Ovary (tissue), 9 donors: ENCODE measurements around the gene ACOT7. TPM values are rescaled to one million over a fixed set of nuclear protein-coding genes. Genes with fewer than 3 reads are reported as not detected.

Experiments
- DNase-seq, 5 donors: peaks; one replicate each; pipeline ENCODE4 v3.0.0-alpha.2; 2019 to 2020
- H3K27ac ChIP-seq, 2 donors: fragments of 200-600 bp; one replicate each; pipeline versions ENCODE4 v1.5.1 to v1.8.0; 2019 to 2022
- H3K27me3 ChIP-seq: fragments of 200-600 bp; one replicate; pipeline ENCODE4 v1.8.0; 2022
- H3K36me3 ChIP-seq: fragments of 200-600 bp; sonication (generic); one replicate; pipeline ENCODE4 v1.5.1; 2019
- H3K4me1 ChIP-seq: one replicate; pipeline ENCODE4 v1.8.1; 2013; ENCODE audit warnings: mild to moderate bottlenecking, moderate library complexity; ENCODE audit not compliant: insufficient read depth
- H3K4me3 ChIP-seq: fragments of 200-600 bp; sonication (generic); one replicate; pipeline ENCODE4 v1.5.1; 2017
- H3K9me3 ChIP-seq, 2 donors: fragments of 200-600 bp in 1 of 2; sonication (generic) in 1 of 2; one replicate each; pipeline versions ENCODE4 v1.5.1 to v1.8.1; 2013 to 2019; ENCODE audit warnings: mild to moderate bottlenecking in 1 of 2, moderate library complexity in 1 of 2
- EP300 ChIP-seq: sonication (generic); formaldehyde crosslinking; IDR thresholded peaks from one replicate; pipeline ENCODE4 v1.6.1; 2017; ENCODE audit warnings: antibody characterized with exemption
- POLR2A ChIP-seq: fragments of 450-650 bp; IDR thresholded peaks from one replicate; pipeline ENCODE4 v1.6.1; 2017; ENCODE audit warnings: antibody characterized with exemption, mild to moderate bottlenecking, moderate library complexity
- WGBS, 3 donors: extraction: QIAGEN DNeasy Blood & Tissue Kit in 1 of 3; methylation state at CpG; one replicate each; pipeline versions ENCODE4 v1.1.5 to v1.1.7; 2013 to 2017; 5-methylcytosine and 5-hydroxymethylcytosine counted together
- intact Hi-C, 4 donors: fragments of 100-400 bp; cut with DNase I; formaldehyde crosslinking; loops; one replicate each; pipeline versions ENCODE4 v1.11.0 to v1.15.1; 2022 to 2023
- polyA plus RNA-seq, 2 donors: library from polyadenylated mRNA; stranded (reverse); fragments of 200-250 nt in 1 of 2; fragments of 350-450 nt in 1 of 2; fragmentation: Illumina TruSeq in 1 of 2; extraction: RNeasy Lipid Tissue Mini Kit (QIAGEN cat#74804) in 1 of 2; gene quantifications; one replicate each; pipeline ENCODE4 v1.2.3, GENCODE V29; 2013 to 2014
- total RNA-seq, 7 donors: library from RNA; depleted of rRNA in 2 of 7; stranded (reverse); fragments of >200 nt in 2 of 7; fragmentation: NEBNext Ultra II Directional in 3 of 7; extraction: Animal tissue kit (Norgen Biotek cat#: 25700) in 3 of 7; gene quantifications; one replicate each; pipeline versions ENCODE4 v1.1.0 to v1.2.4, GENCODE V29; 2016 to 2023
- TF ChIP-seq, protein P1 (sequence below), 3 donors: fragments of 450-650 bp in 2 of 3; fragments of 200-600 bp in 1 of 3; IDR thresholded peaks; one replicate each; pipeline versions ENCODE4 v1.5.1 to v1.8.0; 2016 to 2022; ENCODE audit warnings: antibody characterized with exemption in 3 of 3, mild to moderate bottlenecking in 1 of 3
- donor health status: DM: no; HTN: no; CAD: no; lungs with moderate emphysema.
- donor health status: DM: no; HTN: no; CAD: no.
- donor health status: Bipolar disorder and iron deficiency.
- donor health status: DM: yes; HTN: yes; CAD: no.
- donor health status: DM: no; HTN: no; CAD: no.
- donor health status: DM: yes; HTN: yes; CAD: no.

Gene ACOT7
- total and polyA plus RNA-seq, 9 donors = 6.4 to 20.7 (median 11.3) TPM

DNA sequence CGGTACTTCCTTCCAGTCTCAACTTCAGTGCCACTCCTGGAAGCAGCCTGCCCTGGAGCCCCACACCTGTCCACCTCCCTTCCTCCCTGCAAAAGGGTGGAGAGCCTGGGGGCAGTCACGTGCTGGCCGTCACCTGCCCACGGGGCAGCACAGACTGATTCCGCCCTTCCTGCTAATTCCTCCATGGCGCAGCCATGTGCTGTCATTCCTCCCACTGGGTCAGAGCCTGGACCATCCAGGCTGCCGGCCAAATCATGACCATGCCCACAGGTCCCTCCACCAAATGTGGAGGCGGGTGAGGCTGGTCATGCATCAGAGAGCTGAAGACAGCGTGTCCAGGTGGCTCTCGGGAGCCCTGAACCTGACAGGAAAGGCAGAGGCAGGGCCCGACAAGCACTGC lies 108.2 kb downstream of the ACOT7 start:
- Histone ChIP-seq H3K27ac (no peak overlapping the region), H3K27me3 (no peaks in the 10 kb centered on the region), H3K4me3 (no peak overlapping the region), H3K4me1 (peaks cover 17% of the 10 kb centered on the region), H3K36me3 (no peaks in the 10 kb centered on the region), H3K9me3 (no peaks in the 10 kb centered on the region)
- DNase-seq = peak in 2 of 5 donors; percentile 23 to 24
- WGBS, 3 donors = 91 to 95% (median 94%) methylated on average over 11 of the region's 11 CpGs
- intact Hi-C loops = no loop called here
- TF ChIP-seq POLR2A (no peak), EP300 (no peak)
- TF ChIP-seq, protein P1, sequence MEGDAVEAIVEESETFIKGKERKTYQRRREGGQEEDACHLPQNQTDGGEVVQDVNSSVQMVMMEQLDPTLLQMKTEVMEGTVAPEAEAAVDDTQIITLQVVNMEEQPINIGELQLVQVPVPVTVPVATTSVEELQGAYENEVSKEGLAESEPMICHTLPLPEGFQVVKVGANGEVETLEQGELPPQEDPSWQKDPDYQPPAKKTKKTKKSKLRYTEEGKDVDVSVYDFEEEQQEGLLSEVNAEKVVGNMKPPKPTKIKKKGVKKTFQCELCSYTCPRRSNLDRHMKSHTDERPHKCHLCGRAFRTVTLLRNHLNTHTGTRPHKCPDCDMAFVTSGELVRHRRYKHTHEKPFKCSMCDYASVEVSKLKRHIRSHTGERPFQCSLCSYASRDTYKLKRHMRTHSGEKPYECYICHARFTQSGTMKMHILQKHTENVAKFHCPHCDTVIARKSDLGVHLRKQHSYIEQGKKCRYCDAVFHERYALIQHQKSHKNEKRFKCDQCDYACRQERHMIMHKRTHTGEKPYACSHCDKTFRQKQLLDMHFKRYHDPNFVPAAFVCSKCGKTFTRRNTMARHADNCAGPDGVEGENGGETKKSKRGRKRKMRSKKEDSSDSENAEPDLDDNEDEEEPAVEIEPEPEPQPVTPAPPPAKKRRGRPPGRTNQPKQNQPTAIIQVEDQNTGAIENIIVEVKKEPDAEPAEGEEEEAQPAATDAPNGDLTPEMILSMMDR (IDR thresholded peaks at IDR 0.05) = no peak

GRCh38 chr1:6282577-6283270 lies 110.8 kb downstream of the ACOT7 start:
- TF ChIP-seq, protein P1 (IDR thresholded peaks at IDR 0.05) = no peak
- TF ChIP-seq EP300 (no peak), POLR2A (no peak)
- H3K9me3 ChIP-seq = no peaks in the 10 kb centered on the region
- no peak for DNase-seq
- no peaks in the 10 kb centered on the region for H3K36me3 ChIP-seq
- intact Hi-C loops = no loop called here
- peaks cover 7% of the 10 kb centered on the region for H3K4me1 ChIP-seq
- no peak overlapping the region for H3K27ac ChIP-seq
- no peaks in the 10 kb centered on the region for H3K27me3 ChIP-seq
- no peak overlapping the region for H3K4me3 ChIP-seq
- WGBS, 3 donors = 95 to 98% (median 96%) methylated on average over 17 of the region's 17 CpGs

GRCh38 chr1:6281511-6282402 lies 111.8 kb downstream of the ACOT7 start:
- TF ChIP-seq POLR2A = no peak
- TF ChIP-seq EP300 = no peak
- TF ChIP-seq, protein P1 (IDR thresholded peaks at IDR 0.05) = no peak
- intact Hi-C loops = no loop called here
- WGBS, 3 donors = 84 to 90% (median 85%) methylated on average over 18 to 19 of the region's 19 CpGs

GRCh38 chr1:6280761-6281451 lies 112.7 kb downstream of the ACOT7 start:
- H3K4me1 ChIP-seq = peaks cover 4% of the 10 kb centered on the region
- DNase-seq = peak in 2 of 5 donors; percentile 31 to 48
- no peak overlapping the region for H3K4me3 ChIP-seq
- 77 to 83% (median 78%) methylated on average over 32 to 33 of the region's 33 CpGs for WGBS, 3 donors
- H3K36me3 ChIP-seq = no peaks in the 10 kb centered on the region
- no peaks in the 10 kb centered on the region for H3K9me3 ChIP-seq
- no peak for TF ChIP-seq EP300
- TF ChIP-seq POLR2A = no peak
- TF ChIP-seq, protein P1 (IDR thresholded peaks at IDR 0.05) = no peak
- H3K27ac ChIP-seq = no peak overlapping the region
- H3K27me3 ChIP-seq = no peaks in the 10 kb centered on the region
- intact Hi-C loops = no loop called here

More at GRCh38 chr1:6281511-6282402, 111.8 kb downstream of the ACOT7 start:
- no peak overlapping the region for H3K4me3 ChIP-seq
- peak in 1 of 5 donors; percentile 23 for DNase-seq
- H3K27me3 ChIP-seq = no peaks in the 10 kb centered on the region
- no peaks in the 10 kb centered on the region for H3K36me3 ChIP-seq
- no peak overlapping the region for H3K27ac ChIP-seq
- H3K4me1 ChIP-seq = no peaks in the 10 kb centered on the region
- no peaks in the 10 kb centered on the region for H3K9me3 ChIP-seq
